Measurements from ENCODE around the gene ICAM2.

ICAM2 gene

GRCh38 chr17:64020056-64020766 is at the start of gene ICAM2:
ICAM2 (minus strand) TSS chr17:64020633; CDS start chr17:64006691, 13,942 bp downstream.
- no peak for DNase-seq

- DNase-seq: no peak
Measured at GRCh38 chr17:64070213-64070612, 49.8 kb upstream of the ICAM2 start.

- DNase-seq: no peak
Measured at GRCh38 chr17:64069143-64069542, 48.7 kb upstream of the ICAM2 start.

GRCh38 chr17:64067657-64068056 is 47.2 kb upstream of the ICAM2 start:
- DNase-seq: no peak

GRCh38 chr17:64066716-64067115 is 46.3 kb upstream of the ICAM2 start:
- no peak for DNase-seq

GRCh38 chr17:64065161-64065560 is 44.7 kb upstream of the ICAM2 start:
- DNase-seq: no peak

- no peak for DNase-seq
Measured at GRCh38 chr17:64064331-64064730, 43.9 kb upstream of the ICAM2 start.

GRCh38 chr17:64063766-64064224 is 43.4 kb upstream of the ICAM2 start:
- DNase-seq: no peak

GRCh38 chr17:64063088-64063487 is 42.7 kb upstream of the ICAM2 start:
- DNase-seq: no peak

- DNase-seq: no peak
Measured at GRCh38 chr17:64061178-64061898, 40.9 kb upstream of the ICAM2 start.

- no peak for DNase-seq
Measured at GRCh38 chr17:64060331-64060730, 39.9 kb upstream of the ICAM2 start.

- no peak for DNase-seq
Measured at GRCh38 chr17:64059756-64060155, 39.3 kb upstream of the ICAM2 start.

- no peak for DNase-seq
Measured at GRCh38 chr17:64058621-64059020, 38.2 kb upstream of the ICAM2 start.

GRCh38 chr17:64057701-64058263 is 37.3 kb upstream of the ICAM2 start:
- DNase-seq: no peak

- no peak for DNase-seq
Measured at GRCh38 chr17:64056269-64057005, 36.0 kb upstream of the ICAM2 start.

GRCh38 chr17:64055183-64056142 is 35.0 kb upstream of the ICAM2 start:
- DNase-seq: no peak

GRCh38 chr17:64054304-64054703 is 33.9 kb upstream of the ICAM2 start:
- DNase-seq: no peak

GRCh38 chr17:64053101-64053500 is 32.7 kb upstream of the ICAM2 start:
- DNase-seq: no peak

GRCh38 chr17:64051153-64051552 is 30.7 kb upstream of the ICAM2 start:
- no peak for DNase-seq

GRCh38 chr17:64048805-64049204 is 28.4 kb upstream of the ICAM2 start:
- no peak for DNase-seq

GRCh38 chr17:64045176-64045575 is 24.7 kb upstream of the ICAM2 start:
- no peak for DNase-seq

Measured in NCI-H187 treated with DMSO at 0.1 percent for 48 hours (cell line).